BLaER1 (cell line): Measurements from ENCODE around the gene SERF1B.
"Not testable (repeated sequence)": the region's sequence is repeated elsewhere in the genome, so short reads cannot be mapped to it uniquely, and the experiment has no call there.

Source experiments
- H3K27ac ChIP-seq: shearing (Covaris generic); formaldehyde crosslinking; 2 replicates; pipeline ENCODE4 v1.8.1; 2022
- H3K27me3 ChIP-seq: shearing (Covaris generic); formaldehyde crosslinking; 2 replicates; pipeline ENCODE4 v1.8.1; 2022
- H3K36me3 ChIP-seq: shearing (Covaris generic); formaldehyde crosslinking; 2 replicates; pipeline ENCODE4 v1.8.1; 2022
- H3K4me1 ChIP-seq: shearing (Covaris generic); formaldehyde crosslinking; 2 replicates; pipeline ENCODE4 v1.8.1; 2022
- H3K4me2 ChIP-seq: shearing (Covaris generic); formaldehyde crosslinking; 2 replicates; pipeline ENCODE4 v1.8.1; 2022
- H3K4me3 ChIP-seq: shearing (Covaris generic); formaldehyde crosslinking; 2 replicates; pipeline ENCODE4 v1.8.1; 2022
- H3K9ac ChIP-seq: shearing (Covaris generic); formaldehyde crosslinking; 2 replicates; pipeline ENCODE4 v1.8.1; 2022
- H3K9me3 ChIP-seq: shearing (Covaris generic); formaldehyde crosslinking; 2 replicates; pipeline ENCODE4 v1.8.1; 2022
- H4K20me1 ChIP-seq: shearing (Covaris generic); formaldehyde crosslinking; 2 replicates; pipeline ENCODE4 v1.8.1; 2022

SERF1B gene

DNA sequence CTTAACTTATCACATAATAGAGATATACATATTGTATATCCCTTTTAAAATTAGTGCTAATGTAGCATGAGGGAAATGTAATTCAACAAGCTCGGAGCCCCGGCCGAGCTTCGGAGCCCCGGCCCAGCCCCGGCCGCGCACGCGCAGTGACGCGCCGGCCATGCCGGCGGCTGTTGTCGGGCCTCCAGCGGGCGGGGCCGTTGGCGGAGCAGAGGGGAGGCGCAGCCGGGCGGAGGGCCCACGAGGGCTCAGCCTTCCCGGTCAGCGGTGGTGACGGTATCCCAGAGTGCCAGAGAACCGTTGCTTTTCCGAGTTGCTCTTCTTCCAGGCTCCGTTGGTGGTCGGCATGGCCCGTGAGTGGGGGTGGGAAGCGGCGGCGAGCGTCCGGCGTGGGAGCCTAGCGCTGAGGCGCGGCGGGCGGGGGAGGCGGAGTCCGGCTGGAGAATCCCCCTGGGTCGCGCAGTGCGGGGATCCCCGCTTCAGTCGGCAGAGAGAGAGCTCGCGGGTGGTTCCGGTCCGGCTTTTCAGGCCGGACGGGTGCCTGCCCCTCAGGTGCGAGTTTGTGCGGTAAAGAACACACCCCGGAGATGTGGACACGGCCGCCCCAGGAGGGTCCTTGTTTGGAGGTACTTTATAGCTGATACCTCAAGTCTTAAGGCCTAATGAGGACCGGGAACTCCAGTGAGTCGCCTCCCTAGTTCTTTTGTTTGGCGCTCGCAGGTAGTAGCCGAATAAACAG lies at the start of gene SERF1B:
SERF1B (plus strand) TSS at position 146 of the 739 bp plus-strand sequence; CDS start at position 347, 201 bp downstream.
- not testable (repeated sequence) for H3K4me2 ChIP-seq, H3K4me3 ChIP-seq, H3K4me1 ChIP-seq, H3K9me3 ChIP-seq, H4K20me1 ChIP-seq, H3K27ac ChIP-seq, H3K9ac ChIP-seq, H3K36me3 ChIP-seq, H3K27me3 ChIP-seq

GRCh38 chr5:69991713-69992112 lies 33.3 kb upstream of the SERF1B start:
- not testable (repeated sequence) for H3K4me1 ChIP-seq, H3K4me2 ChIP-seq, H3K9ac ChIP-seq, H3K4me3 ChIP-seq, H4K20me1 ChIP-seq, H3K27me3 ChIP-seq, H3K27ac ChIP-seq, H3K36me3 ChIP-seq, H3K9me3 ChIP-seq

DNA sequence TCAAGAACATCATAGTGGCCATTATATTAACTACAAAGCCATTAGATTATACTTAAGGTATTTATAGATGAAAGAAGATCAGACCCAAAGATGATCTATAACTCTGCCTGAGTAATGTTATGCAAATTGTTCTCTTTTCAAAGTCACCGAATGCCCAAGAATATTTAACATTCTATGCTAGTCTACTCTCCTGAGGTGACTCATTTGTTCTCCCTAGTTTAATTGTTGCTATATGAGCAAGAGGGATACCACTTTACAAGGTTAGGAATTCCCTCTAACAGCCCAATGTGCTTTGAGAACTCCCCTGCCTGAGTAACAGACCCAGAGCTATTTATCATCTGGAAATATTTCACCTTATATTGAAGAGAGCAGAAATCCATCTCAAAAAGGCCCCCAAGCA lies 29.5 kb upstream of the SERF1B start:
- not testable (repeated sequence) for H3K27ac ChIP-seq, H3K36me3 ChIP-seq, H3K27me3 ChIP-seq, H4K20me1 ChIP-seq, H3K4me1 ChIP-seq, H3K4me3 ChIP-seq, H3K9me3 ChIP-seq, H3K4me2 ChIP-seq, H3K9ac ChIP-seq

GRCh38 chr5:70020660-70021059 lies 4.4 kb upstream of the SERF1B start:
- H3K27ac ChIP-seq, H3K4me1 ChIP-seq, H3K36me3 ChIP-seq, H3K9me3 ChIP-seq, H4K20me1 ChIP-seq, H3K9ac ChIP-seq, H3K27me3 ChIP-seq, H3K4me2 ChIP-seq, H3K4me3 ChIP-seq: not testable (repeated sequence)

- not testable (repeated sequence) for H4K20me1 ChIP-seq, H3K9me3 ChIP-seq, H3K4me1 ChIP-seq, H3K27me3 ChIP-seq, H3K4me2 ChIP-seq, H3K27ac ChIP-seq, H3K4me3 ChIP-seq, H3K9ac ChIP-seq, H3K36me3 ChIP-seq
Measured at GRCh38 chr5:70025845-70026145, 744 bp downstream of the SERF1B start.

DNA sequence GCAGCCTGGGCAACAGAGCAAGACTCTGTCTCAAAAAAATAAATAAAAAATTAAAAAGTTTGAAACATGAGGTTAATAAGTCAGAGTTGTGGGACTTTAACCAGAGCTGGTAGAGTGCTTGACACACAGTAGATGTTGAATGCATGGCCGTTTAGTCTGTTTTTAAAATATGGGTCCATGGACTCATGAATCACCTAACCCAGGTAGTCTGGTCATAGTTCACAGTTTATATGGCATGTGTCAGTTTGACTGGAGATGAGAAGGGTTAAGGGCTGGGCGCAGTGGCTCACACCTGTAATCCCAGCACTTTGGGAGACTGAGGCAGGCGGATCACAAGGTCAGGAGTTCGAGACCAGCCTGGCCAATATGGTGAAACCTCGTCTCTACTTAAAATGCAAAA lies 6.2 kb downstream of the SERF1B start:
- not testable (repeated sequence) for H3K36me3 ChIP-seq, H3K4me1 ChIP-seq

GRCh38 chr5:70041411-70041810 lies 16.4 kb downstream of the SERF1B start:
- H3K4me3 ChIP-seq, H4K20me1 ChIP-seq, H3K27ac ChIP-seq, H3K9ac ChIP-seq, H3K27me3 ChIP-seq, H3K4me1 ChIP-seq, H3K4me2 ChIP-seq, H3K9me3 ChIP-seq, H3K36me3 ChIP-seq: not testable (repeated sequence)

More for the DNA sequence above, 6.2 kb downstream of the SERF1B start:
- not testable (repeated sequence) for H3K9me3 ChIP-seq, H4K20me1 ChIP-seq, H3K4me3 ChIP-seq, H3K27me3 ChIP-seq, H3K9ac ChIP-seq, H3K4me2 ChIP-seq, H3K27ac ChIP-seq

GRCh38 chr5:70049790-70050142 lies 24.7 kb downstream of the SERF1B start:
- not testable (repeated sequence) for H3K4me2 ChIP-seq, H3K27me3 ChIP-seq, H3K9me3 ChIP-seq, H3K4me1 ChIP-seq, H3K36me3 ChIP-seq, H3K27ac ChIP-seq, H3K4me3 ChIP-seq, H3K9ac ChIP-seq, H4K20me1 ChIP-seq

GRCh38 chr5:70056289-70056942 lies 31.4 kb downstream of the SERF1B start:
- H3K4me2 ChIP-seq, H3K9ac ChIP-seq, H3K4me1 ChIP-seq, H3K27ac ChIP-seq, H3K27me3 ChIP-seq, H3K4me3 ChIP-seq, H3K9me3 ChIP-seq, H4K20me1 ChIP-seq, H3K36me3 ChIP-seq: not testable (repeated sequence)

- H3K4me2 ChIP-seq, H3K9me3 ChIP-seq, H3K4me3 ChIP-seq, H3K9ac ChIP-seq, H4K20me1 ChIP-seq, H3K36me3 ChIP-seq, H3K27me3 ChIP-seq, H3K4me1 ChIP-seq, H3K27ac ChIP-seq: not testable (repeated sequence)
Measured at GRCh38 chr5:70057140-70057539, 32.1 kb downstream of the SERF1B start.

- not testable (repeated sequence) for H3K4me3 ChIP-seq, H3K9me3 ChIP-seq, H3K36me3 ChIP-seq, H4K20me1 ChIP-seq, H3K4me2 ChIP-seq, H3K9ac ChIP-seq, H3K4me1 ChIP-seq, H3K27me3 ChIP-seq, H3K27ac ChIP-seq
Measured at GRCh38 chr5:70077632-70078031, 52.6 kb downstream of the SERF1B start.

- not testable (repeated sequence) for H4K20me1 ChIP-seq, H3K27me3 ChIP-seq, H3K27ac ChIP-seq
Measured at GRCh38 chr5:70088907-70089464, 63.9 kb downstream of the SERF1B start.

GRCh38 chr5:70091776-70092175 lies 66.7 kb downstream of the SERF1B start:
- H3K27me3 ChIP-seq, H3K4me3 ChIP-seq, H3K36me3 ChIP-seq, H3K27ac ChIP-seq, H3K4me2 ChIP-seq, H3K9me3 ChIP-seq, H4K20me1 ChIP-seq, H3K9ac ChIP-seq, H3K4me1 ChIP-seq: not testable (repeated sequence)

More at GRCh38 chr5:70088907-70089464, 63.9 kb downstream of the SERF1B start:
- not testable (repeated sequence) for H3K9me3 ChIP-seq, H3K4me2 ChIP-seq, H3K4me1 ChIP-seq, H3K4me3 ChIP-seq, H3K9ac ChIP-seq, H3K36me3 ChIP-seq
